Left kidney (tissue), 2 donors: ENCODE data around the gene SCART1. TPM values are rescaled to one million over a fixed set of nuclear protein-coding genes. Genes with fewer than 3 reads are reported as not detected.
"Not testable (repeated sequence)": the region's sequence is repeated elsewhere in the genome, so short reads cannot be mapped to it uniquely, and the experiment has no call there.

ENCODE experiments used
- DNase-seq: peaks from one replicate; pipeline ENCODE4 v3.0.0-alpha.2; 2013
- polyA plus RNA-seq: library from polyadenylated mRNA; unstranded; fragments of 120-200 nt; gene quantifications from one replicate; pipeline ENCODE4 v1.2.1, GENCODE V29; 2013; ENCODE audit not compliant: insufficient read length

Gene SCART1
- polyA plus RNA-seq, 1 donor, result 3.8 TPM

DNA sequence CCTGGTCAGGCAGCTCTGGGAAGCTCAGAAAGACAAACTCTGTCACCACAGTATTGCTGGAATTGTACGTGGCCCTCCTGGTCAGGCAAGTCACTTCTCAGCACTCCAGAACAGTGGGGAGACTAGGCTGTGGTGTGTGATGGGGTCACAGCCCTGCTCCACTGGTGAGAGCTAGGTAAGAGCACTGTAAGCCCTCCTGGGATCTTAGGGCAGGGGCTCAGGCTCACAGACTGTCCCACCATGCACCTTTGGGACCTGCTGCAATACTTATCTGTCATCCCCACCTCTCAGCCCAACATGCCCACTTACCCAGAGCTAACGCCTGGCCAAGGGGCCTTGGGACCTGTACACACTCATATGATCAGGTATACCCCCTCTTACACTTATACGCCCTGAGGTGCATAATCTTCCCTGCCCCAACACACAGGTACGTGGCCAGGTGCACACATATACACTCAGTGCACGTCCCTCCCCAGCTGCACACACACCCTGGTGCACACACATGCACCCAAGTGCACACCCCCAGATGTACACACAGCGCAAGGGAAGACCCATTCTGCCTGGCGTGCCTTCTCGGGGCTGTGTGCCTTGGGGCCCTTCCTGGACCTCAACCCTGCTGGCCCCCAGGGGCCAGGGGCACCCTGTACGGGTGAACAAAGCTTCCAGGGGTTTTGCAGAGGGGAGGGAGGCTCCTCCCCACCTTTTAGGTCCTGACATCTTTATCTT is 21.7 kb upstream of the SCART1 start:
- not testable (repeated sequence) for DNase-seq

DNA sequence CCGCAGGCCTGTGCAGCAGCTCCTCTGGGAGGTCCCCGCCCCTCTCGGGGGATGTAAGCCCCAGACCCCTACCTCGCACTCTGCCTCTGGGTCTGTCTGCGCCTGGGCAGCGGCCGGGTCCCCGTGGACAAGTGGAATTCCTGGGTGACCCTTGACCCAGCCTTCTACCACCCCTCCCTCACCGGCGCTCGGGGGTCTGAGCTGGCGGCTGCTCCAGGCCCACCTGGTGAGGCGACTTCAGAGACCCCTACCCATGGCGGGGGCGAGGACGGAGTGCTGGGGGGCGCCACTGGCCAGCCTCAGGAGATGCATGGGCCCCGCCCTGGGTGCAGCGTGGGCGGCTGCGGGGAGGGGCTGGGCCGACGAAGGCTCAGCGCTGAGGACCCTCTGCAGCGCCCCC is 21.0 kb upstream of the SCART1 start:
- not testable (repeated sequence) for DNase-seq

DNA sequence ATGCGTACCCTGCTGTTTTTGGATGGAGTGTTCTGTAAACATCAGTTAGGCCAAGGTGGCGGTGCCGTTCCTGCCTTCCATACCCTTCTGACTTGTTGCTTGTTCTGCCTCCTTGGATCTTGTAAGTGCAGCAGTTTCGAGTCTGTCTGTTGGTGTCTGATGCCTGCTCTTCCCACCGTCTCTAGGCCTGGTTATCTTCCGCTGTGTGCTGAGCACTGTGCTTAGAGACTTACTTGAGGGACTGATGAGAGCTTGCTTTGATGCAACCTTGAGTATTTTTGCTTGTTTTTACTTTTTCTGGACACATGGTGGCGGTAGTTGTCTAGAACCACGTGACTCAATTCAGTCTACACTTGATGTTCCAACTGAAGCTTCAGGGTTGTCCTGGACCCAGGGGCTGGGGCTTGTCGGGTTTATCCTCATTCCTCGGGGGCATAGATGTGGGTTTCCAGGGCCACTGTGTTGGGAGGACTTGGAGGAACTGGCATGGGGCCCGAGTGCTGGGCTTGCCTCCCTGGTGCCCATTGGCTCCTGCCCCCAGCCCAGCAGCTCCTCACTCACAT is 15.0 kb upstream of the SCART1 start:
- no peak for DNase-seq

DNA sequence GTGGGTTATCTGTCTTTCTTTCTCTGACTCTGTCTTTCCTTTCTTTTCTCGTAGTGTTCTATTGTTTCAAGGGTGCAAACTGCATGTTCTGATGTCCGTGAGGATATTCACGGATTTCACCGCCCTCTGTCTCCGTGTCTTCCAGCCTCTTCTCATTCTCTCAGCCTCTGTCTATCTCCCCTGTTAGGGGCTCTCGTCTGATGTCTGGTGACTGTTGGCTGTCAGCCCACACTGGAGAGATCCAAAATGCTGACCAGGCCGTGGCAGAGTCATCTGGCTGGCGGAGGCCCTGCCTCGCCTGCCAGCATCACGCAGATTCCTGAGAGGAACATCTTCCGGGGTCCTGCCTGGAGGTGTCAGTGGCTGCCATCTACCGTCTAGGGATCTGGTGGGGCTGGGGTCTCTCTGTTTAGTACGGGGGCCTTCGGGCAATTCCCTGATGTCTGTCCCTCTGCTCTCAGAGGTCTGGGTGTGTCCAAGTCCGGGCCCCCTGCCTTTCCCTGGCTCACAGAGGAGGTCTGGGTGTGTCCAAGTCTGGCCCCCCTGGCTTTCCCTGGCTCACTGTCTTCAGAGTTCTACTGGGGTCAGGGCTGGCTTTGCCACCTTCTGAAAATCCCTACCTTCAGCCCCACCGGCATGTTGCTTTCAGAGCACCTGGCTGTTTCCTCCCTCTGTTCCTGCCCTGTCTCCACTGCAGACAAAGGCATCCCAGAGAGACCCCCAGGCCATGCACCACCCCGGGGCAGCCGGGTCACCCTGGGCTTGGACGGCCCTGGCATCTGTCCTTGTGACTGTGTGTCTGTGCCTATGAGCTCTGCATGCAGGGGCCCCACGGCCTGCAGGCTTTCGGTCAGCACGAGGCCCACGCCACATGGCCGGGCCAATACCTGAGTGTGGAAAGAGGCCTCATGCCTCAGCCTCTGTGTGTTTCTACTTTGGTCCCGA is 14.0 kb upstream of the SCART1 start:
- no peak for DNase-seq

DNA sequence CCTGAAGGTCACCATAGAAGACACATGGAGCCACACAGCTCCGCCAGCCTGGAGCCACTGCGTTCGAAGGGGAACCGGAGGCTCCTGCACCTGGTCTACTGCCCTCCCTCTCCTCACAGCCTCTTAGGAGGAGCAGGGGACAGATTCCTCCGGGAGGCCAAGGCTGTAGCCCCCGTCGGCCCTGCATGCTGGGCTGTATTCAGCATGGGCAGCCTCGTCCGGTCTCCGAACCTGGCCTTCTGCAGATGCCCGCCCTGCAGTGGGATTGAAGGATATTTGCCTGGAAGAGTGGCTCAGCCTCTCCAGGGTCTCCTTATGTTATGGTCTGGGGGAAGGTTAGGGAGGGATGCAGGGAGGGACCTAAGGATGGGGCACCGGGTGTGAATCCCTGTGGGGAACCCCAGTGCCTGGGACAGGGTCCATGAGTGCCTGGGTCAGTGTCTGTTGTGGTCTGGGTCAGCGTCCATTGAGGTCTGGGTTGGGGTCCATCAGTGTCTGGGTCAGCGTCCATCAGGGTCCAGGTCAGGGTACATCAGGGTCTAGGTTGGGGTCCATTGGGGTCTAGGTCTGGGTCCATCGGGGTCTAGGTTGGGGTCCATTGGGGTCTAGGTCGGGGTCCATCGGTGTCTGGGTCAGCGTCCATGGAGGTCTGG is 13.0 kb upstream of the SCART1 start:
- DNase-seq, result no peak

DNA sequence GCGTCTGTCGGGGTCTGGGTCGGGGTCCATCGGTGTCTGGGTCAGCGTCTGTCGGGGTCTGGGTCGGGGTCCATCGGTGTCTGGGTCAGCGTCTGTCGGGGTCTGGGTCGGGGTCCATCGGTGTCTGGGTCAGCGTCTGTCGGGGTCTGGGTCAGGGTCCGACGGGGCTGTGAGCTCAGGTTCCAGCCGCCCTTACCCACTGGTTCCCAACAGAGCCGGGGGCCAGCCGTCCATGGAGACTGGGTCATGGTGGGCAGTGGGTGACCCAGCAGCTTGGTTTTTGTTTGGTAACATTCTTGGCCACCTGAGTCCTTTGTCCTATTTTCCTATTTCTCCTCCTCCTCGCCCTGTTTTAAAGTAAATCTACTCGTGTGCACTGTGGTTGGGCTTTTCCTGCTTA is 12.4 kb upstream of the SCART1 start:
- not testable (repeated sequence) for DNase-seq

DNA sequence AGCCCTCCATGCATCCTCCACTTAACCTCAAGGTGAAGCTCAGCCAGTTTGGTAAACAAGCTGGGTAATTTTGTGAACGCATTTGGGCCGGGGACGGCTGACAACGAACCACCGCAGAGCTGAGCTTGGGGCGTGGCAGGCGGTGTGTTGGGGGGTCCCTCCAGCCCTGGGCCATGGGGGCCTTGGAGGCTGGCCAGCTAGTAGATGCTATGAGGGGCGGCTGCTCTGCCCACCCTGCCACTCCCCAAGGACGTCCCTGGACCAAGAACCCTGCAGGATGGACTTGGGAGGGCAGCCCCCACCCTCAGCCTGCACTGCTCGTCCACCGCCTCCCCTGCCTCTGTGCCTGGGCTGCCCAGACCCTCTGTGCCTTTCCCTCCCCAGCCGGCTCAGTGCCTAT is 12.0 kb upstream of the SCART1 start:
- no peak for DNase-seq

DNA sequence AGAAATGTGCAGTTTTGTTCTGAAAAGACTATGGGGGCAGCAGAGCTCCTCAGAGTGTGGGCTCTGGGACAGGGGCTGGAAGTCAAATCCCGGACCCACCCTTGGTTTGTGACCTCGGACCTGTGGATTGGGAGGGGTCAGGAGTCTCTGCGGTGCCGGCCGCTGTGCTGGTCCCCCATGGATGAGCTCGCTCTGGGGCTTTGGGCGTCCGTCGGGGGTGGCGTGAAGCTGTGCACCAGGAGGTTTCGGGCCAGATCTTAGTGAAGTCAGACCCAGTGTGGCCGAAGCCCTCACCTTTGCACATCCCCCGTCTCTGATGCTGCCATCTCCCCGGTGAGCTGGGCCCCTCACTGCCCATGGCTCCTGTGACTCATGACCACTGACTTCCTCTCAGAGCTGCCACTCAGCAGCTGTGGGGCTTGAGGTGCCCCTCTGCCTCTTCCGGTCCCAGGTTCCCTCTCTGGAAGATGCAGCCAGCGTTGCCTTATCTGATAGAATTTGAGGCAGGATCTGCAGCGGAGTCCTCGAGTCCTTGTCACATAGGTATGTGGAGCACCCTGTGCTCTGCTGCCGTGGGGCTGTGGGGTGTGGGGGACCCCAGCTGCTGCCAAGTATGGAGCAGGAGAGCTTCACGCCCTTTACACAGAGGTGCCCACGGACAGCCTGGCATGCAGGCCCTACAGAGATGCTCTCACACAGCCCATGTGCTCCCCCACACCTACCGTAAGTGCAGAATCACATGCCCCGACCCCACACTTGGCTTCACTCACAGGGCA is 11.4 kb upstream of the SCART1 start:
- DNase-seq, result no peak

GRCh38 chr10:133442967-133443924 is 10.5 kb upstream of the SCART1 start:
- DNase-seq, result no peak

GRCh38 chr10:133444342-133445267 is 9.1 kb upstream of the SCART1 start:
- DNase-seq, result no peak

GRCh38 chr10:133445268-133445732 is 8.4 kb upstream of the SCART1 start:
- no peak for DNase-seq

DNA sequence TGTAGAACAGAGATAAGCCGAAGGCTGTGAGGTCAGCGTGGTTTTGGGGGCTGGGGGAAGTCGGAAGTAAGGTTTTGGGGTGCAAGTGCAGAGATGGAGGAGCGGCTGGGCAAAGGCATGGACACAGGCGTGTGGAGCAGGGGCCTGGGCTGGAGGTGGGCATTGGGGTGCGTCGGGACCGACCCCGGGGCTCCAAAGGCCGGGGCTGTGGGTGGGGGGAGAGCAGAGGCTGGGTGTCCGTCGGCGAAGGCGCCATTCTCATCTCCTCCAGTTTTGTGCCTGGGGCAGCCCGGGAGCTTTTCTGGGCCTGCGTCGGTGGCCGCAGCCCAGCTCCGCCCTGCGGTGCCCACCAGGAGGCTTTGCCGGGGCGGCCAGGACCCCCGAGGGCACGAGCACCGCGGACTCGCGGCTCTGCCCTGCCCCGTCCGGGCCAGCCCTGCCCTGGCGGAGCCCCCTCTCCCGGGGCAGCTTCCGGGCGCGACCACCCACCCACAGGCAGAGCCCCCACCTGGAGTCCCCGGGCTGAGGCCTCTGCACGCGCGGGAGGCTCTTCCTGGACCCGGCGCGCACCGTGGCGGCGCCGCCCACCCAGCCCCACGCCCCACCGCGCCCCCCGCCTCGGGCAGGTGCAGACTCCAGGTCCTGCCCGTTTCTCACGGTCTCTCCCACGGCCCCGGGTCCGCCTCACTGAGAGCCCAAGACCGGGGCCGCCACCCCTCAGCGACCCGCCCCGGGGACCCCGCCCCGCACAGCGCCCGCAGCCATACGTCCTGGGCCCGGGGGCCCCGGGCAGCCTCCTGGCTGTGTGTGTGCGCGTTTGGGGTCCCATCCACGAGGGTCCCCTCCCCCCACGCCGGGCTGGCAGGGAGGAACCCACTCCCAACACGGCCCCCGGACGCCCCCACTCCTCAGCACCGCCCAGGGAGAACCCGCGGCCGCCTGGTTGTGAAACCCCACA is 7.7 kb upstream of the SCART1 start:
- DNase-seq, result no peak

DNA sequence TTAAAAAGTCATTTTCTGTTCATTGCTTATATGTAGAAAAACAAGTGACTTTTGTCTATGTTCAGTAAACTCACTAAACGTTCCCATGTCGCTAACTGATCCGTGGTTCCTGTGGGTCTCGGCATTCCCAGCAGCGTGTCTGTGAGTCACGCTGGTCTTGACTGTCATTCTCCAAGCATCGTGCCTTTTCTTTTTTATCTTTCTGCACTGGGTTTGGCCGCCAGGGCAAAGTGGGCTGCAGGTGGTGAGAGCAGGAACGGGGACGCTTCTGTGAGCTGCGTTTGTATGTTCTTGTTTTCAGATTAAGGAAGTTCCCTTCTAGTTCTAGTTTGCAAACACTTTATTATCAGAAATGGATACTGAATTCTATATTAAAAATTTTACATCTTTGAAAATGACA is 6.8 kb upstream of the SCART1 start:
- DNase-seq, result no peak

- no peak for DNase-seq
Observed at GRCh38 chr10:133448120-133448519, 5.6 kb upstream of the SCART1 start.

DNA sequence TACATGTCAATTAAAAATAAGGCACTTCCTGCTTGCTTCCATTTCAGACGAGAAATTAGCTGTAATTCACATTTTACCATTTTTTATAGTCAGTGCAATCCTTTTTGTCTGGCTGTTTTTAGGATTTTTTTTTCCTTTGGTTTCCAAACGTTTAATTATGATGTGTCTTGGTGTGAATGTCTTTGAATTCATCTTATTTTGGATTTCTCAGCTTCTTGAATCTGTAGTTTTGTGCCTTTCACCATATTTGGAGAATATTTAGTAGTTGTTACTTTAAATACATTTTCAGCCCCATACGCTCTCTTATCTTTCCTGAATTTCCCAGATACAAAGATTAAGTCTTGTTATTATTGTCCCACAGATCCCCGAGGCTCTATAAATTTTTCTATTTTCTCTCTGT is 2.4 kb upstream of the SCART1 start:
- DNase-seq, result no peak

DNA sequence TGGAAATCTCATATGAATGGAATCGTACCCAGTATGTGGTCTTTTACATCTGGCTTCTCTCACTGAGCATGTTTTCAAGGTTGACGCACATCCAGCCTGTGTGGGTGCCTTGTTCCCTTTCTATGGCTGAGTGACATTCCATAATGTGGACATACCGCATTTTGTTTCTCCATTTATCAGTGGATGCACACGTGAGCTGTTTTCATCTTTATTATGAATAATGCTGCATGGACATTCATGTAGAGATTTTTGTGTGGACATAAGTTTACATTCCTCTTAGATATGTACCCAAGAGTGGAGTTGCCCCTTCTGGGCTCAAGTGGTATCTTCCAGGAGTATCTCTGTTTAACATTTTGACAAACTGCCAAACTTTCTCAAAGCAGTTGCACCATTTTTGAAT is 1.3 kb upstream of the SCART1 start:
- no peak for DNase-seq

- DNase-seq, result no peak
Observed at GRCh38 chr10:133454204-133454893, 604 bp downstream of the SCART1 start.
